Tibial nerve (tissue), 4 donors: ENCODE results near the gene MRPS10.
"Not testable (repeated sequence)": the region's sequence is repeated elsewhere in the genome, so short reads cannot be mapped to it uniquely, and the experiment has no call there.

Experiments used
- EP300 ChIP-seq, 2 donors: sonication (generic); formaldehyde crosslinking; IDR thresholded peaks; one replicate each; pipeline ENCODE4 v1.6.1; 2017; ENCODE audit warnings: antibody characterized with exemption in 2 of 2, mild to moderate bottlenecking in 1 of 2
- POLR2A ChIP-seq, 2 donors: fragments of 450-650 bp; IDR thresholded peaks; one replicate each; pipeline ENCODE4 v1.6.1; 2017; ENCODE audit warnings: antibody characterized with exemption in 2 of 2, mild to moderate bottlenecking in 2 of 2, moderate library complexity in 2 of 2
- TF ChIP-seq, protein P1 (sequence below), 5 experiments: fragments of 200-600 bp in 3 of 5; fragments of 450-650 bp in 2 of 5; sonication (generic) in 3 of 5; IDR thresholded peaks; one replicate each; pipeline ENCODE4 v1.5.1; 2016 to 2019; ENCODE audit warnings: antibody characterized with exemption in 5 of 5, mild to moderate bottlenecking in 3 of 5, moderate library complexity in 2 of 5

DNA sequence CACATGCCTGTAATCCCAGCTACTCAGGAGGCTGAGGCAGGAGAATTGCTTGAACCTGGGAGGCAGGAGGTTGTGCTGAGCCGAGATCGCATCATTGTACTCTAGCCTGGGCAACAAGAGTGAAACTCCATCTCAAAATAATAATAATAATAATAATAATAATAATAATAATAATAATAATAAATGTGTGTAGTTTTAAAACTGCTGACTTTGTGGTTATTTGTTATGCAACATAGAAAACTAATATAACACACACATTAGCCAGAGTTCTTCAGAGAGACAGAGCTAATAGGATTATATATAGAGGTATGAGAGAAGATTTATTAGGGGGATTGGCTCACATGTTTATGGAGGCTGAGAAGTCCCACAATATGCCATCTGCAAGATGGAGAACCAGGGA is 47.9 kb downstream of the MRPS10 start:
- TF ChIP-seq POLR2A, EP300 (IDR thresholded peaks at IDR 0.05): not testable (repeated sequence)
- TF ChIP-seq, protein P1, sequence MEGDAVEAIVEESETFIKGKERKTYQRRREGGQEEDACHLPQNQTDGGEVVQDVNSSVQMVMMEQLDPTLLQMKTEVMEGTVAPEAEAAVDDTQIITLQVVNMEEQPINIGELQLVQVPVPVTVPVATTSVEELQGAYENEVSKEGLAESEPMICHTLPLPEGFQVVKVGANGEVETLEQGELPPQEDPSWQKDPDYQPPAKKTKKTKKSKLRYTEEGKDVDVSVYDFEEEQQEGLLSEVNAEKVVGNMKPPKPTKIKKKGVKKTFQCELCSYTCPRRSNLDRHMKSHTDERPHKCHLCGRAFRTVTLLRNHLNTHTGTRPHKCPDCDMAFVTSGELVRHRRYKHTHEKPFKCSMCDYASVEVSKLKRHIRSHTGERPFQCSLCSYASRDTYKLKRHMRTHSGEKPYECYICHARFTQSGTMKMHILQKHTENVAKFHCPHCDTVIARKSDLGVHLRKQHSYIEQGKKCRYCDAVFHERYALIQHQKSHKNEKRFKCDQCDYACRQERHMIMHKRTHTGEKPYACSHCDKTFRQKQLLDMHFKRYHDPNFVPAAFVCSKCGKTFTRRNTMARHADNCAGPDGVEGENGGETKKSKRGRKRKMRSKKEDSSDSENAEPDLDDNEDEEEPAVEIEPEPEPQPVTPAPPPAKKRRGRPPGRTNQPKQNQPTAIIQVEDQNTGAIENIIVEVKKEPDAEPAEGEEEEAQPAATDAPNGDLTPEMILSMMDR (IDR thresholded peaks at IDR 0.05), result not testable (repeated sequence)
